Activated CD4-positive, alpha-beta T cell treated with anti-CD3 and anti-CD28 coated beads, Interleukin-2, amount 50 U/mL, for 48 hours (primary cell): ENCODE measurements around the gene PCNX1.
"Not testable (repeated sequence)": the region's sequence is repeated elsewhere in the genome, so short reads cannot be mapped to it uniquely, and the experiment has no call there.

ENCODE experiments used
- DNase-seq, 2 experiments: peaks; one replicate each; pipeline ENCODE4 v3.0.0-alpha.2; 2020

The PCNX1 gene

DNA sequence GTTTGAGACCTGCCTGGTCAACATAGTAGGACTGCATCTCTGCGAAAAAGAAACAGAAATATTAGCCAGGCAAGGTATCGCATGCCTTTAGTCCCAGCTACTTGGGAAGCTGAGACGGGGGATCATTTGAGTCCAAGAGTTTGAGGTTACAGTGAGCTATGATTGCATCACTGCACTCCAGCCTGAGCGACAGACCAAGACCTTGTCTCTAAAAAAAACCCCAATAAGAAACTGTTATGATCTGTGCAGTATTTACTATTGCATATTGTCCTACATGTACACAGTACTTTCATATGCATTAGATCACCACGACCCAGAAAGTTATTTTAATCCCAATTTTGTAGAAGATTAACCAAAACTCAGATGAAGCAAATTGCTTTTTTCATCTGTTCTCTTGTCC is 187.5 kb downstream of the PCNX1 start:
- no peak for DNase-seq

DNA sequence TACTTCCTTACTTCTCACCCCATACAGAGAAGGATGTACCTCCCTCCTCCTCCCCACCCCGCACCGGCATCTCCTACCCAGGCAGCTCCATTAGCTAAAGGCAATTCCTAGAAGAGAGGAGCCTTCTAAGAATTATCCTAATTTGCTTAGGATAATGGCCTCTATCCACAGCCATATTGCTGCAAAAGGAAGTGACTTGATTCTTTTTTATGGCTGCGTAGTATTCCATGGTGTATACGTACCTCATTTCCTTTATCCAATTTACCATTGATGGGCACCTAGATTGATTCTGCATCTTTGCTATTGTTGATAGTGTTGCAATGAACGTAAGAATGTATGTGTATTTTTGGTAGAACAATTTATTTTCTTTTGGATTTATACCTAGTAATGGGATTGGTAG is 189.7 kb downstream of the PCNX1 start:
- no peak for DNase-seq

DNA sequence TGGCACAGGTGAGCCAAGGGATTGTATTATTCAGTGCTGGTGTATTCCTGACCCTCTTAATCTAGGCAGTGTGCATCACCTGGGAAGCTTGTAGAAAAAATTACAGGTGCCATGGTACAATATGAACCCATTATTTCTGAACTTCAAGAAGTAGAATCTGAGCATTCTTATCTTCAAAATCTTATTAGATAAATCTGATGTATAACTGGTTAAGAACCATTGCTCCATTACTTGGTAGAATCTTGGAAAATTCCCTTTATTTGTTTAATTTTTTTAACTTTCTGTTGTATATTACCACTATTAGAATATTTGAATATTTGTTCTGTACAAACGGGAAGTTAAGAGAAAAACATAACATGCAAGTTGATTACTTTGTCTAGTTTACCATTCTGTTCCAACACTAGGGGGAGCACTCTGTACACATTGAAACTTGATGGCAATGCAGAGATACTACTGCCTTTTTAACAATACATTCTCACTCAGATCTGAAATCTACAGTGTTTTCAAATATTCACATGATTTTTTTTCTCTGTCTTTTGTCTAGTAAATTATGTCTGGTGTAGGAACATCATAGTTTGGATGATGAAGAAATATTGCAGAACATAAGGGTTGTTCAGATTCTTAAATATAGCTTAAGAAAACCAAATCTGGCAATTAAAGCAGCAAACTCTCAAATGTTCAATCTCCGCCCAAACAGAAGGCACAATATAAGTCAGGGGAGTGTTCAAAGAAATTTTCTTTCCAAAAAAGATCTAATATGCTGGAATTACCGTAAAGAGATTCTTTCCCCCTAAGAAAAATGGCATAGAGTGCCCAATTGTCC is 196.6 kb downstream of the PCNX1 start:
- DNase-seq, result no peak

DNA sequence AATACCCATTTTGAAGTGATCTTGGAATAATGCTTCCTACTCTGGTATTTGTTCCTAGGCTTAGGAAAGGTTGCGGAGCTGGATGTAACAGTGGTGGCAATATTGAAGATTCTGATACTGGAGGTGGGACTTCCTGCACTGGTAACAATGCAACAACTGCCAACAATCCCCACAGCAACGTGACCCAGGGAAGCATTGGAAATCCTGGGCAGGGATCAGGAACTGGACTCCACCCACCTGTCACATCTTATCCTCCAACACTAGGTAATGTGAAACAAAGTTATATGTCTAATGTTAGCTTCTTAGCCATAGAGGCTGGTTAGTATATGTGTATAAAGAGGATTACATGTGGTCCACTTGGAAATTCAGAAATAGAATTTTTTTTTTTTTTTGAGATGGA is 197.9 kb downstream of the PCNX1 start:
- no peak for DNase-seq

DNA sequence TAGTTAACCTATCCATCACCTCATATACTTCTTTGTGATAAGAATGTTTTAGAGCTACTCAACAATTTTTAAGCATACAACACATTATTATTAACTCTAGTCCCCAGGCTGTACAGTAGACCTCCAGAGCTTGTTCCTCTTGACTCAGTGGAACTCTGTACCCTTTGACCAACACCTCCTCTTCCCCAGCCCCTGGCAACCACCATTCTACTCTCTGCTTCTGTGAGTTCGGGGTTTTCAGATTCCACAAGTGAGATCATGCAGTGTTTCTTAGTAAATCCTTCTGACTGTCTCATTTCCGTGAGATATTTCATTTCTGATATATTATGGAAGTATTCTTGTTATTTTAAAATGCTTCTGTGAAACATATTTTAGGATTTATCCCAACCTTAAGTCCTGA is 200.7 kb downstream of the PCNX1 start:
- no peak for DNase-seq

DNA sequence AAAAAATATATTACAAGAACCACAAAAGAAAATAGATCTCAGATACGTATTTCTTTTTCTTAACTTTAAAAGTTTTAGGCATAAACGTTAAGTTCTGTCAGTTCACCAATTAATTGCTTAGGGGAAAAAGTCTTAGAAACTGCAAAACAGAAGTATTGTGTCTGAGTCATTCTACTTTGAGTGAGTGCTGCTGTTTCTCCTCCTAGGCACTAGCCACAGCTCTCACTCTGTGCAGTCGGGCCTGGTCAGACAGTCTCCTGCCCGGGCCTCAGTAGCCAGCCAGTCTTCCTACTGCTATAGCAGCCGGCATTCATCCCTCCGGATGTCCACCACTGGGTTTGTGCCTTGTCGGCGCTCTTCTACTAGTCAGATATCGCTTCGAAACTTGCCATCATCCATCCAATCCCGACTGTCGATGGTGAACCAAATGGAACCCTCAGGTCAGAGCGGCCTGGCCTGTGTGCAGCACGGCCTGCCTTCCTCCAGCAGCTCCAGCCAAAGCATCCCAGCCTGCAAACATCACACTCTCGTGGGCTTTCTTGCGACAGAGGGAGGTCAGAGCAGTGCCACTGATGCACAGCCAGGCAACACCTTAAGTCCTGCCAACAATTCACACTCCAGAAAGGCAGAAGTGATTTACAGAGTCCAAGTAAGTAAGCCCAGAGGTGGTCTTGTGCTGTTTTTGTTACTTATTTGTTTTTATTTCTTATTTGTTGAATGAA is 201.3 kb downstream of the PCNX1 start:
- no peak for DNase-seq

GRCh38 chr14:71113376-71113775 is 206.1 kb downstream of the PCNX1 start:
- no peak for DNase-seq

DNA sequence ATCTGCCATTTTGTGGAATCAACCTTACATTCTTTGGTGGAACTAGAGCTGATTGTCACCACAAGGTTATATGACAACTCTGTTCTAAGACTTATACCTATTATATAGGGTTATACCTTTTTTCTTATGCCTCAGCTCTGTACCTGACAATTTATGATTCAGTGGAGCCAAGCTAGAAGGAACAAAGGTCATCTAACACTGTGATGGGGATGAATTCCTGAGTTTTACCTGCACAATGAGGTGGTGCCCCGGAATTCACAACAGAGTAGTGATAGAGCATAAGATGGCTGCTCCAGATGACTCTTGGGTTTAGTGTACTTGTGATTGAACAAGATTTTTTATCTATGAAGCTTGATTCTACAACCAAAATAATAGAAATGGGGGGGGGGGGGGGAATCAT is 207.3 kb downstream of the PCNX1 start:
- DNase-seq, result no peak

DNA sequence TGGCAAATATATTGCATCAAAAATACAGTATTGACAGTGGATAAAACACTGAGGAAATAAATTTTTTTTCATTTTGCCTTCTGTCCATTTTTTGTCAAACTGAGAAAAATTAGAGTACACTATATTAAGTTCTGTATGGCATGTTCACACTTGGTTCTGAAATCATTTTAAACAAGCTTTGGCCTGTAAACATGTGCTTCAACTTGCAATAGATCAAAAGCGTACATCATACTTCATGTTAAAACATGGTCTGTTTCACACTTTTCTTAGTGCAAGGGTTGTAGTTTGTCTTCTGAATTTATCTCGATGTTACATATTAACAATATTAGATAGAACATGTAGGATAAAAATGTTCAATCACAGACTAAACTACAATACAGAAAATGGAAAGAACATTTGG is 208.0 kb downstream of the PCNX1 start:
- no peak for DNase-seq

DNA sequence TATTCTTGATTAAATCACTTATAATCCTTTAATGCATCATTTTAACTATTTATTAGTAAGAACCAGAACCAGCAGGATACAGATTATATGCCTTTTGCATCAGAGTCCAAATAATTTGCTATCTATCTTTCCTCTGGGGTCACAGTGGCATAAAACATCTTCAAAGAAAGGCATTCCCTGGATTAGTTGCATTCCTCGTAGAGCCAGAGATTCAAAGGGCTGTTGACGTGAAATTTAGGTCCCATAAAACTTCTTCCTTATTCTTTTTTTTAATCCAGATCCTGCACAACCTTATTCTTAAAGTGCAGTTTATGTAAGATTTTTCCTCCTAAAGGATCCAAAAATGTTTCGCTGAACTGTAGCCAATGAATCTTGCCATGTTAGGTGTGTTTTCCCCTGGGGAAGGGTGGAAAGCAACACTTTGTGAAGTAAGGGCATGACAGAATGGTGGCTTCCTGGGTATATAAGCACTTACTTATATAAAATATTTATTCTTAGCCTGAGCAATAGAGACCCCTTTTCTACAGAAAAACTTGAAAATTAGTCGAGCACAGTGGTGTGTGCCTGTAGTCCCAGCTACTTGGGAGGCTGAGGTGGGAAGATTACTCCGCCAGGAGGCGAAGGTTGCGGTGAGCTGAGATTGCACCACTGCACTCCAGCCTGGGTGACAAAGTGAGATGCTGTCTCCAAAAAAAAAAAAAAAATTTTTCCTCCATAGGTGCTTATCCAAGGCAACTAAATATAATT is 208.7 kb downstream of the PCNX1 start:
- DNase-seq, result no peak

DNA sequence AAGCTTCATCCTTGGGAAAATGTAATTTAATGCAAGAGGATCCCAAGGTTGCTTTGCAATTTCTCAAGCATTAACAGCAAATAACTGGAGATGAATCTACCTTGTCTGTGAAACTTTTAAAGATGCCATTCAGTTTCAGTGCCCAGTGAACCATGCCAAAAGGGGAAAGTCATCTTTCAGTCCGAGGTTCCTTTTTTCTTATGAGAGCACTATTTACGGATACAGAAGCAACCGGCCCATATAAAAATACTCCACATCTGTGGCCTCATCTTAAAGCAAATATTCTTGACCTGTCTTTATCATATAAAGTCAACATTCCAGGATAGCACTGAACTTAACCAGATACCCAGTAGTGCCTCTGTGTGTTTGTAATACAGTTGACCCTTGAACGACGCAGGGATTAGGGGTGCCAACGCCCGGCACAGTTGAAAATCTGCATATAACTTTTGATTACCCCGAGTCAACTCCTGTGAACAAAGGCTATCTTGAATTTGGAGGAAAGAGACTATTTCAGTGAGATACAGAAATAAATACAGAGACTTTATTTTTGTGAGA is 209.4 kb downstream of the PCNX1 start:
- no peak for DNase-seq

DNA sequence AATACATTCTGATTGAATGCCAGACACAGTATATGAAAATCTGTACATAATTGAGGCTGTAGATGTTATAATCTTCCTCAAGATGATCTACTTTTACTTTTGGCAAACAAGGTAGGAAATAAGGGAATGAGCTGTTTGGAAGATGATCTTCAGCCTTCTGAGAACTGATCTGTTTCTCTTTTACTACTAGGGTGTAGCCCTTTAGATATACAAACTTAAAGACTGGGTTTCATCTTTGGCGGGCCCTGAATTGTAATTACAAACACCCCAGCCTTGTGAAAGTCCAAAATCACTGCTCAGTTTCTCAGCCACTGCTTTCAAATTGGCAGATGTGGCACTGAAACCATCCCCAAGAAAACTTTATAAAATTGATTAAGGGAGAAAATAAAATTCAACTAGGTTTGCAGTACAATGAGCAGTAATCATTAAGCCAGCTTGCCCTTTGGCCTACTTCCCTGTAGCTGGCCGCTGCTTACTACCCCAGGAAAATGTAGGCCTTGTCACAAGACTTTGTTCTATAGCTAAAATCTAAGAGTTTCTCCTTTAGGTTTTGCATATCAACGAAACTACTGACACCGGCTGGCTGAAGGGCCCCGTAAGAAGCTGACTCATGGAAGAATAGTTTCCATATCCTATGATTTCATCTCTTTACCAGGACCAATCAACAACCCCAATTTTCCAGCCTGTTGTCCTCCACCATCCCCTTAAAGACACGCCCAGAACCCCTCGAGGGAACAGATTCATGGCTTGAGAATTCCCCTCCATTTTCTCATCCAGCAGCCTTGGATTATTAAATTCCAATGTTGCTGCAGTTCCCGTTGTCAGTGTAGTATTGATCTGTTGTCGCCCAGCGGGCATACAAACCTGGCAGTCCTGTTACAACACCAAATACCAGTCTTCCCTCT is 210.8 kb downstream of the PCNX1 start:
- no peak for DNase-seq

DNA sequence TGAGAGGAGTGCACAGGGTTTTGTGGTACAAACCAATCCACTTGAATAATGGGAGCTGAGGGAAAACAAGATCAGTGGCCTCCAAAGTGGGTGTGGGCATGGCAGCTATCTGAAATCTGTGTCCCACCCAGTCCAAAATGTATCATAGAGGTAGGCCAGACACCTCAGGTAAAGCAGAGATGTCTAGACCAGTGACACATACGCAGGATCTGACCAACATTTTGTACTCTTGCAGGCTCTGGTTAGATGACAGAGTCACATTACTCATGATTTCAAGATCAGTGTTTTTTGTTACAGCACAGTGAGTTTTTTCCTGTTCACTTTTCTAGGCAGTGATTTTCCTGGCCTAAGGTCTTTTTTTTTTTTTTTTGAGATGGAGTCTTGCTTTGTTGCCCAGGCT is 211.8 kb downstream of the PCNX1 start:
- peak in 1 of 2 experiments; percentile 21 for DNase-seq

- no peak for DNase-seq
Measured at GRCh38 chr14:71119832-71120231, 212.6 kb downstream of the PCNX1 start.

GRCh38 chr14:71121001-71121400 is 213.7 kb downstream of the PCNX1 start:
- no peak for DNase-seq

GRCh38 chr14:71121711-71122110 is 214.5 kb downstream of the PCNX1 start:
- DNase-seq, result no peak

DNA sequence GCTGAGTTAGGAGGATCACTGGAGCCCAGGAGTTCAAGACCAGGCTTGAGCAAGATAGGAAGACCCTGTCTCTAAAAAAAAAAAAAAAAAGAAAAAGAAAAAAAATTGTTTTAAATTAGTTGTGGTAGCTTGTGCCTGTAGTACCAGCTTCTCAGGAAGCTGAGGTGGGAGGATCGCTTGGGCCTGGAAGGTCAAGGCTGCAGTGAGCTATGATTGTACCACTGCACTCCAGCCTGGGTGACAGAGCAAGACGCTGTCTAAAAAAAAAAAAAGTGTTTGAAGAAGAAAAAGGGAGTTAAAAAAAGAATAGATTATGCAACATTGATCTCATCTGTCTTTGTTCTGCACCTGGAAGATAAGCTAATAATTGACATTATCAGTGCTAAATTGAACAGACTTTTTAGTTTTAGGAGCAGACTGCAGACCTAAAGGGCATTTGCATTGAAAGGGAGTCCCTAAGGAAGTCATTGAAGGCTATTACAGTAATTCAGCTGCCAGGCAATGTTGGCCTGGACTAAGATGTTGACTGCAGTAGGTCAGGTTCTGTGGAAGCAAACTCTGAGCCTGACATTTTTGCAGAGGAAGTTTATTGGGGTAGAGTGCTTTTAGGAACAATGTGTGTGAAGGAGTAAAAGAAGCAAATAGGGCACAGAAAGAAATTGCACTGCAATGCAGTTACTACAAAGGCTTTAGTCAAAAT is 215.8 kb downstream of the PCNX1 start:
- DNase-seq, result no peak

DNA sequence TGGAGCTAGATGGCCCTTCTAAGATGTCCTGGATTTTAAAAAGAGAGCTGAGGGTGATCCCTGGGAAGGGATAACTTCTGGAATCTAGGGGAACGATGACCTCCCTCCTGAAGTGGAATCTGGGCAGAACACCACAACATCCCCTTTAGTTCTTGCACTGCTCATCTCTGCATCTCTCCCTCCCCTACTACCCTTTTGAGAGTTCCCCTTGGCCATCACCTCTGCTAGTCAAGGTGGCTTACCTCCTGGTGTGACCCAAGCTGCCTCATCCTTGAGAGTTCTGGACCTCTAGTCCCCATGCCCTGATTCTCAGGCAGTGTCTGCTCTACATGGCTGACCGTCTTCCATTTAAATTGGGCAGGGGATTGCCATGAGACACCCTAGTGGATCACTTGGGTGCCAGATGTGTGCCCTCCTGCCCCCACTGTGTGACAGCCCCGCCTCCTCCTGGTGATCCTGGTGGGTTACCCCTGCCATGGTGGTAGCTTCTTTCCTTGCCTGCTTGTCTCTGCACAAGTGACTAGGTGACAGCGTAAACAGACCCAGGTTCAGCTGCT is 216.4 kb downstream of the PCNX1 start:
- no peak for DNase-seq

DNA sequence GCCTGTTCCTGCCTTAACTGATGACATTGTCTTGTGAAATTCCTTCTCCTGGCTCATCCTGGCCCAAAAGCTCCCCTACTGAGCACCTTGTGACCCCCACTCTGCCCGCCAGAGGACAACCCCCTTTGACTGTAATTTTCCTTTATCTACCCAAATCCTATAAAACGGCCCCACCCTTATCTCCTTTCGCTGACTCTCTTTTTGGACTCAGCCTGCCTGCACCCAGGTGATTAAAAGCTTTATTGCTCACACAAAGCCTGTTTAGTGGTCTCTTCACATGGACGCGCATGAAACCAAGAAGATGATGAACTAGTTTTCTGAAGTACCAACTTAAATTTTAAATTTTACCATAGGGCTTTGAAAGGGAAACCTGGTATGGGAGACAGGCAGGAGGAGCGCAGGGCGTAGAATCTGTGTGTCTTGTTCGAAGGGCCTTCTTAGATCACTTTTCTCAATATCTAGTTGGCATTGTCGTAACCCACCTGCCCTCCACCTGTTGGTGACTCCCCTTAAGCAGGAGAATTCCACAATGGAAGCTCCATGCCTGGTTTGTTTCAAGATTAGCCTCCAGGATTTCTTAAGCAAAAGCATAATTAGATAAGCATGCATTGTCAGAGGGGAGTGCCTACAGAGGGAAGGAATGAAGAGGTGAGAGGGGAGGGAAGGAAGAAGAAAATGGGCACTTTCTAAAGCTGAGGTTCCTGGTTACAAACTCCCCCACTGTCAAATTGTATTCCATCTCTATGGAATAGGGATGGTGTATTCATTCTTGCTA is 222.6 kb downstream of the PCNX1 start:
- not testable (repeated sequence) for DNase-seq

DNA sequence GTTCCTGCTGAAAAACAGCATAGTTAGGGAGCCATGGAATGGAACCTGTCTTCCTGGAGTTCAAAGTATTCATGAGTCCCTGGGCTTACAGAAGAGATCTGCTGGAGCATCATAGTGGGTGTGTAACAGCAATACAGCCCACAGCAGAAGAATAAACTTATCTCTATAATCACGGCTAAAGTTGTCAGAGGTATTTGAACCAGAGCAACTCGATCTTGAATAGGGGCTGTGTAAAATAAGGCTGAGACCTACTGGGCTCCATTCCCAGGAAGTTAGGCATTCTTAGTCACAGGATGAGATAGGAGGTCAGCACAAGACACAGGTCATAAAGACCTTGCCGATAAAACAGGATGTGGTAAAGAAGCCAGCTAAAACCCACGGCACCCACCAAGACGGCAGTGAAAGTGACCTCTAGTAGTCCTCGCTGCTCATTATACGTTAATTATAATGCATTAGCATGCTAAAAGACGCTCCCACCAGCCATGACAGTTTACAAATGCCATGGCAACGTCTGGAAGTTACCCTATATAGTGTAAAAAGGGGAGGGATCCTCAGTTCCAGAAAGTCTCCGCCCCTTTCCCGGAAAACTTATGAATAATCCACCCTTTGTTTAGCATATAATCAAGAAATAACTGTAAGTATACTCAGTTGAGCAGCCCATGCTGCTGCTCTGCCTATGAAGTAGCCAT is 223.4 kb downstream of the PCNX1 start:
- DNase-seq, result peak in 1 of 2 experiments; percentile 25
